ENCODE data around the gene OR52A1. TPM values are rescaled to one million over a fixed set of nuclear protein-coding genes. Genes with fewer than 3 reads are reported as not detected.

OR52A1 gene
- total and polyA plus RNA-seq, 9 of the 15 experiments (the other 6 are each of a cell fraction or from before 2014, with no cell fraction given) = under 0.01 to 0.33 (median 0.13) TPM; not detected in 3

GRCh38 chr11:5131584-5132335 lies 22.8 kb downstream of the OR52A1 start (continued):
- TF ChIP-seq MGA (IDR thresholded peaks at IDR 0.05) (peak; percentile 96), STAT6 (CRISPR knock-in tag; IDR thresholded peaks at IDR 0.05) (0 out of 2 replicates have a peak, but pooled peaks have one; percentile 10), CEBPG (CRISPR knock-in tag; IDR thresholded peaks at IDR 0.05) (no peak), CEBPG (tag; conservative IDR thresholded peaks at IDR 0.05 in 1 of 2, IDR thresholded peaks at IDR 0.05 in 1 of 2) (no peak; a peak in 1 of 4 replicates), ZNF274 (IDR thresholded peaks at IDR 0.05; ENCODE audit: borderline replicate concordance, low read depth, low read length) (0 out of 2 replicates have a peak, but pooled peaks have one; percentile 49), BRCA1 (IDR thresholded peaks at IDR 0.05) (no peak), BRCA1 (CRISPR knock-in tag; IDR thresholded peaks at IDR 0.05) (no peak), ZNF217 (CRISPR knock-in tag; IDR thresholded peaks at IDR 0.05) (no peak), ZNF445 (CRISPR knock-in tag; IDR thresholded peaks at IDR 0.05; ENCODE audit: low read depth) (no peak), CHD1 (IDR thresholded peaks at IDR 0.05; ENCODE audit: low read length) (no peak), TEAD4 (IDR thresholded peaks at IDR 0.05; ENCODE audit: low read length) (peak; percentile 94), TEAD4 (CRISPR knock-in tag; IDR thresholded peaks at IDR 0.05; ENCODE audit: borderline replicate concordance) (no peak), KDM1A (IDR thresholded peaks at IDR 0.05) (peak; percentile 79 to 88), BHLHE40 (IDR thresholded peaks at IDR 0.05; ENCODE audit: low read length) (peak; percentile 69)
